ENCODE results near the gene CFL1.

CFL1 gene

GRCh38 chr11:65853246-65853979 lies 4.6 kb downstream of the CFL1 start:
- H3K27me3 ChIP-seq (ENCODE audit: insufficient read depth, low read depth, severe bottlenecking), result no peaks in the 10 kb centered on the region
- H3K27ac ChIP-seq, result no peak overlapping the region
- H3K9me3 ChIP-seq (ENCODE audit: severe bottlenecking), result peaks cover 5% of the 10 kb centered on the region
- DNase-seq, result no peak
- TF ChIP-seq, protein P1, sequence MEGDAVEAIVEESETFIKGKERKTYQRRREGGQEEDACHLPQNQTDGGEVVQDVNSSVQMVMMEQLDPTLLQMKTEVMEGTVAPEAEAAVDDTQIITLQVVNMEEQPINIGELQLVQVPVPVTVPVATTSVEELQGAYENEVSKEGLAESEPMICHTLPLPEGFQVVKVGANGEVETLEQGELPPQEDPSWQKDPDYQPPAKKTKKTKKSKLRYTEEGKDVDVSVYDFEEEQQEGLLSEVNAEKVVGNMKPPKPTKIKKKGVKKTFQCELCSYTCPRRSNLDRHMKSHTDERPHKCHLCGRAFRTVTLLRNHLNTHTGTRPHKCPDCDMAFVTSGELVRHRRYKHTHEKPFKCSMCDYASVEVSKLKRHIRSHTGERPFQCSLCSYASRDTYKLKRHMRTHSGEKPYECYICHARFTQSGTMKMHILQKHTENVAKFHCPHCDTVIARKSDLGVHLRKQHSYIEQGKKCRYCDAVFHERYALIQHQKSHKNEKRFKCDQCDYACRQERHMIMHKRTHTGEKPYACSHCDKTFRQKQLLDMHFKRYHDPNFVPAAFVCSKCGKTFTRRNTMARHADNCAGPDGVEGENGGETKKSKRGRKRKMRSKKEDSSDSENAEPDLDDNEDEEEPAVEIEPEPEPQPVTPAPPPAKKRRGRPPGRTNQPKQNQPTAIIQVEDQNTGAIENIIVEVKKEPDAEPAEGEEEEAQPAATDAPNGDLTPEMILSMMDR (IDR thresholded peaks at IDR 0.05; ENCODE audit: low read depth, low read length), result peak; percentile 43
- H3K4me3 ChIP-seq (ENCODE audit: low read depth, low read length), result no peak overlapping the region
- peaks cover 70% of the 10 kb centered on the region for H3K36me3 ChIP-seq

DNA sequence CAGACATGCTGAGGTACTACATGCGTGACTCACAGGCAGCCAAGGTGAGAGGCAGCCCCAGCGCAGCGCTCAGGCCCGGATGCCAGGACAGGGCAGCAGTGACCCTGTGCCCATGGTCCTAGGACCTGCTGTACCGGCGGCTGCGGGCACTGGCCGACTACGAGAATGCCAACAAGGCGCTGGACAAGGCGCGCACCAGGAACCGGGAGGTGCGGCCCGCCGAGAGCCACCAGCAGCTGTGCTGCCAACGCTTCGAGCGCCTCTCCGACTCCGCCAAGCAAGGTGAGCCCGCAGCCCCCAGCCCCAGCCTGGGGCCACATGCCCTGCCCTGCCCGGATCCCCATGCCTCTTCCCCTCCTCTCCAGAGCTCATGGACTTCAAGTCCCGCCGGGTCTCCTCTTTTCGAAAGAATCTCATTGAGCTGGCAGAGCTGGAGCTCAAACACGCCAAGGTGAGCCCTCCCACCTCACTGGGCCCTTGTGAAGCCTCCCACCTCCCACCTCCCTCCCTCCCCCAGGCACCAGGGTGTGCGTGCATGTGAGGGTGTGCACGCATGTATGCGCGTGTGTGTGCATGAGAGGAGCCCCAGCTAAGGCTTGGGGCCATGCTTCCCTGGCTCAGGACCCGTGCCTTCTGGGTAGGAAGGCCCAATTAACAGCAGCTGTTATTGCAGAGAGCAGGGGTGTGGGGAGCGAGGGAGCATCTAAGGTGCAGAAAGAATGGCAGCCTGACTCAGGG lies 5.3 kb downstream of the CFL1 start:
- Histone ChIP-seq H3K27me3 (ENCODE audit: insufficient read depth, low read depth, severe bottlenecking) (no peaks in the 10 kb centered on the region), H3K27ac (no peak overlapping the region), H3K4me3 (ENCODE audit: low read depth, low read length) (no peak overlapping the region), H3K36me3 (peaks cover 67% of the 10 kb centered on the region), H3K9me3 (ENCODE audit: severe bottlenecking) (peaks cover 5% of the 10 kb centered on the region)
- TF ChIP-seq, protein P1 (IDR thresholded peaks at IDR 0.05; ENCODE audit: low read depth, low read length), result no peak
- DNase-seq, result no peak

GRCh38 chr11:65851811-65852507 lies 6.0 kb downstream of the CFL1 start:
- H3K27me3 ChIP-seq (ENCODE audit: insufficient read depth, low read depth, severe bottlenecking), result no peaks in the 10 kb centered on the region
- DNase-seq, result no peak
- TF ChIP-seq, protein P1 (IDR thresholded peaks at IDR 0.05; ENCODE audit: low read depth, low read length), result no peak
- no peak overlapping the region for H3K27ac ChIP-seq
- H3K36me3 ChIP-seq, result peaks cover 61% of the 10 kb centered on the region
- H3K9me3 ChIP-seq (ENCODE audit: severe bottlenecking), result peaks cover 5% of the 10 kb centered on the region
- no peak overlapping the region for H3K4me3 ChIP-seq (ENCODE audit: low read depth, low read length)

DNA sequence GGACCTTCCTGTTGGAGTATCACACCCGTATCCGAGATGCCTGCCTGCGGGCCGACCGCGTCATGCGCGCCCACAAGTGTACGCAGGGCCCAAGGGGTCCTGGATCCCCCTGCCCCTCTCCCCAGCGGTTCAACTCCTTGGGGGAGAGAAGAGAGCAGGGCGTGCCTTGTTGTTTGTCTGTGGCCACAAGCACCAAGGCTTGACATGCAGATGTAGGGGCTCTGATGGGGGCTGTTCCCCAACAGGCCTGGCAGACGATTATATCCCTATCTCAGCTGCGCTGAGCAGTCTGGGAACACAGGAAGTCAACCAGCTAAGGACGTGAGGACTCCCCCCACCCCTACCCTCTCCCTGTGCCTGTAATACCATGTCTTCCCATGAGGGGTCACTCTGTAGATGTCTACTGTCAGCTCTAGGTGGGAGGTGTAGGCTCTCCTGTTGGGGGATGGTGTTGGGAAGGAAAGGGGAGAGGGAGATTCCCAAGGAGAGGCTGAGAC lies 6.8 kb downstream of the CFL1 start:
- Histone ChIP-seq H3K27me3 (ENCODE audit: insufficient read depth, low read depth, severe bottlenecking) (no peaks in the 10 kb centered on the region), H3K27ac (no peak overlapping the region), H3K36me3 (peaks cover 53% of the 10 kb centered on the region), H3K4me3 (ENCODE audit: low read depth, low read length) (no peak overlapping the region), H3K9me3 (ENCODE audit: severe bottlenecking) (peaks cover 5% of the 10 kb centered on the region)
- DNase-seq, result peak; percentile 53
- TF ChIP-seq, protein P1 (IDR thresholded peaks at IDR 0.05; ENCODE audit: low read depth, low read length), result peak; percentile 59

GRCh38 chr11:65850217-65851082 lies 7.5 kb downstream of the CFL1 start:
- no peaks in the 10 kb centered on the region for H3K27me3 ChIP-seq (ENCODE audit: insufficient read depth, low read depth, severe bottlenecking)
- H3K9me3 ChIP-seq (ENCODE audit: severe bottlenecking), result peaks cover 5% of the 10 kb centered on the region
- TF ChIP-seq, protein P1 (IDR thresholded peaks at IDR 0.05; ENCODE audit: low read depth, low read length), result no peak
- peaks cover 46% of the 10 kb centered on the region for H3K36me3 ChIP-seq
- H3K27ac ChIP-seq, result no peak overlapping the region
- no peak for DNase-seq
- no peak overlapping the region for H3K4me3 ChIP-seq (ENCODE audit: low read depth, low read length)
